ENCODE results near the gene PCDHB1.

- TF ChIP-seq CTCF (conservative IDR thresholded peaks at IDR 0.05) (no peak), EZH2 (IDR thresholded peaks at IDR 0.05; ENCODE audit: low read depth) (no peak)
These were observed 18.5 kb upstream of the PCDHB1 start for GRCh38 chr5:141032626-141033025.
